SK-N-SH treated with all-trans-retinoic acid at 6 μM for 48 hours (cell line): ENCODE results near the gene DNAJC15.

Experiments used
- ATAC-seq: fragments of 200-7000 bp; cut with Tn5 transposase; 3 replicates; pipeline ENCODE4 v1.9.1; 2020; ENCODE audit warnings: mild to moderate bottlenecking, moderate library complexity
- ARNTL ChIP-seq: fragments of 450-650 bp; formaldehyde crosslinking; IDR thresholded peaks from 2 replicates; pipeline ENCODE4 v1.5.0; 2020; ENCODE audit warnings: low read depth, mild to moderate bottlenecking, moderate library complexity, borderline replicate concordance
- BACH2 ChIP-seq: fragments of 250-450 bp; sonication (Bioruptor Pico); IDR thresholded peaks from 2 replicates; pipeline ENCODE4 v1.9.0; 2021; ENCODE audit warnings: mild to moderate bottlenecking, borderline replicate concordance
- CSDC2 ChIP-seq: fragments of 250-450 bp; sonication (Bioruptor Pico); IDR thresholded peaks from 2 replicates; pipeline ENCODE4 v1.5.0; 2020; ENCODE audit warnings: mild to moderate bottlenecking, moderate library complexity
- ESRRG ChIP-seq: fragments of 250-450 bp; sonication (Bioruptor Pico); IDR thresholded peaks from 2 replicates; pipeline ENCODE4 v1.6.1; 2021; ENCODE audit warnings: mild to moderate bottlenecking
- GLIS3 ChIP-seq: fragments of 250-450 bp; sonication (Bioruptor Pico); IDR thresholded peaks from 2 replicates; pipeline ENCODE4 v1.5.0; 2020; ENCODE audit warnings: mild to moderate bottlenecking, moderate library complexity
- ISL1 ChIP-seq: fragments of 250-450 bp; sonication (Bioruptor Pico); IDR thresholded peaks from 2 replicates; pipeline ENCODE4 v2.1.2; 2022; ENCODE audit warnings: mild to moderate bottlenecking, moderate library complexity
- OSR1 ChIP-seq: fragments of 250-450 bp; sonication (Bioruptor Pico); IDR thresholded peaks from 2 replicates; pipeline ENCODE4 v1.8.0; 2022; ENCODE audit warnings: moderate library complexity, mild to moderate bottlenecking, inconsistent platforms
- PPARA ChIP-seq: fragments of 250-450 bp; sonication (Bioruptor Pico); IDR thresholded peaks from 2 replicates; pipeline ENCODE4 v1.5.0; 2020; ENCODE audit warnings: mild to moderate bottlenecking, borderline replicate concordance
- RARB ChIP-seq: fragments of 250-450 bp; sonication (Bioruptor Pico); IDR thresholded peaks from 2 replicates; pipeline ENCODE4 v1.8.0; 2021; ENCODE audit warnings: mild to moderate bottlenecking, moderate library complexity
- SNAI2 ChIP-seq: fragments of 250-450 bp; sonication (Bioruptor Pico); IDR thresholded peaks from 2 replicates; pipeline ENCODE4 v1.5.0; 2020; ENCODE audit warnings: mild to moderate bottlenecking, moderate library complexity
- TCF4 ChIP-seq: fragments of 250-450 bp; sonication (Bioruptor Pico); IDR thresholded peaks from 2 replicates; pipeline ENCODE4 v1.8.0; 2021; ENCODE audit warnings: mild to moderate bottlenecking, moderate library complexity, borderline replicate concordance
- TOX ChIP-seq: fragments of 250-450 bp; sonication (Bioruptor Pico); IDR thresholded peaks from 2 replicates; pipeline ENCODE4 v1.8.0; 2021; ENCODE audit warnings: mild to moderate bottlenecking, moderate library complexity, borderline replicate concordance
- ZC3H10 ChIP-seq: fragments of 250-450 bp; sonication (Bioruptor Pico); IDR thresholded peaks from 2 replicates; pipeline ENCODE4 v1.5.1; 2021; ENCODE audit warnings: mild to moderate bottlenecking, moderate library complexity
- ZFP3 ChIP-seq: fragments of 250-450 bp; sonication (Bioruptor Pico); IDR thresholded peaks from 2 replicates; pipeline ENCODE4 v1.5.0; 2020; ENCODE audit warnings: mild to moderate bottlenecking, moderate library complexity
- ZFP30 ChIP-seq: fragments of 450-650 bp; formaldehyde crosslinking; IDR thresholded peaks from 2 replicates; pipeline ENCODE4 v1.5.0; 2022; ENCODE audit warnings: mild to moderate bottlenecking, moderate library complexity
- ZNF565 ChIP-seq: fragments of 450-650 bp; formaldehyde crosslinking; conservative IDR thresholded peaks from 2 replicates; pipeline ENCODE4 v1.5.0; 2020; ENCODE audit warnings: low read depth, mild to moderate bottlenecking, moderate library complexity
- ZNF70 ChIP-seq: fragments of 450-650 bp; formaldehyde crosslinking; IDR thresholded peaks from 2 replicates; pipeline ENCODE4 v1.5.0; 2020; ENCODE audit warnings: mild to moderate bottlenecking, moderate library complexity
- ZNF8 ChIP-seq: fragments of 450-650 bp; formaldehyde crosslinking; IDR thresholded peaks from 2 replicates; pipeline ENCODE4 v1.5.0; 2020; ENCODE audit warnings: mild to moderate bottlenecking, moderate library complexity
- TF ChIP-seq, protein P1 (sequence below): fragments of 250-450 bp; sonication (Bioruptor Pico); IDR thresholded peaks from 2 replicates; pipeline ENCODE4 v1.8.0; 2021; ENCODE audit warnings: low read depth, mild to moderate bottlenecking, moderate library complexity, borderline replicate concordance
- TF ChIP-seq, protein P2 (sequence below): fragments of 250-450 bp; sonication (Bioruptor Pico); IDR thresholded peaks from 2 replicates; pipeline ENCODE4 v1.5.0; 2020; ENCODE audit warnings: mild to moderate bottlenecking, moderate library complexity
- TF ChIP-seq, protein P3 (sequence below): fragments of 250-450 bp; sonication (Bioruptor Pico); IDR thresholded peaks from 2 replicates; pipeline ENCODE4 v1.8.0; 2020; ENCODE audit warnings: mild to moderate bottlenecking, moderate library complexity, borderline replicate concordance

The DNAJC15 gene

DNA sequence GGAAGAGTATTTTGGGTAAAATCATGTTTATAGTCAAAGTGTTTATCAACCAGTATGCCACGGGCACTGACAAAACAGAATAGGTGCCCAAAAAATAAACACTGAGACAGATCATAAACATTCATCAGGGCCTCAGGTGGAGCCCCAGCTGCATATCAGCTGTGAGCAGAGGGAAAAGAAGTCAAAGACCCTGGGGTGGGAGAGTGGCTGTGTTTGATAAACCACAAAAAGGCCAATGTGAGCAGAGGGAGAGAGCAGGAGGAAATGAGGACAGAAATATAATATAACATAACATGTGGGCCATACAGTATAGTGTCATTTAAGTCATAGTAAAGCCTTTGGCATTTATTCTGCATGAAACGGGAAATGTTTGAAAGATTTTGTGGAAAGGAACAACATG is 21.4 kb upstream of the DNAJC15 start:
- TF ChIP-seq PPARA (CRISPR knock-in tag) (no peak), GLIS3 (CRISPR knock-in tag) (no peak), ZFP30 (CRISPR knock-in tag) (no peak), BACH2 (CRISPR knock-in tag) (no peak), TCF4 (CRISPR knock-in tag) (no peak), SNAI2 (CRISPR knock-in tag) (no peak), ARNTL (CRISPR knock-in tag) (no peak), TOX (CRISPR knock-in tag) (no peak), ZNF70 (no peak), RARB (CRISPR knock-in tag) (no peak), OSR1 (CRISPR knock-in tag) (no peak), CSDC2 (CRISPR knock-in tag) (no peak), ZC3H10 (CRISPR knock-in tag) (no peak), ISL1 (no peak)
- TF ChIP-seq, protein P1, sequence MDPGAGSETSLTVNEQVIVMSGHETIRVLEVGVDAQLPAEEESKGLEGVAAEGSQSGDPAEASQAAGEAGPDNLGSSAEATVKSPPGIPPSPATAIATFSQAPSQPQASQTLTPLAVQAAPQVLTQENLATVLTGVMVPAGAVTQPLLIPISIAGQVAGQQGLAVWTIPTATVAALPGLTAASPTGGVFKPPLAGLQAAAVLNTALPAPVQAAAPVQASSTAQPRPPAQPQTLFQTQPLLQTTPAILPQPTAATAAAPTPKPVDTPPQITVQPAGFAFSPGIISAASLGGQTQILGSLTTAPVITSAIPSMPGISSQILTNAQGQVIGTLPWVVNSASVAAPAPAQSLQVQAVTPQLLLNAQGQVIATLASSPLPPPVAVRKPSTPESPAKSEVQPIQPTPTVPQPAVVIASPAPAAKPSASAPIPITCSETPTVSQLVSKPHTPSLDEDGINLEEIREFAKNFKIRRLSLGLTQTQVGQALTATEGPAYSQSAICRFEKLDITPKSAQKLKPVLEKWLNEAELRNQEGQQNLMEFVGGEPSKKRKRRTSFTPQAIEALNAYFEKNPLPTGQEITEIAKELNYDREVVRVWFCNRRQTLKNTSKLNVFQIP (CRISPR knock-in tag) = no peak
- TF ChIP-seq, protein P2, sequence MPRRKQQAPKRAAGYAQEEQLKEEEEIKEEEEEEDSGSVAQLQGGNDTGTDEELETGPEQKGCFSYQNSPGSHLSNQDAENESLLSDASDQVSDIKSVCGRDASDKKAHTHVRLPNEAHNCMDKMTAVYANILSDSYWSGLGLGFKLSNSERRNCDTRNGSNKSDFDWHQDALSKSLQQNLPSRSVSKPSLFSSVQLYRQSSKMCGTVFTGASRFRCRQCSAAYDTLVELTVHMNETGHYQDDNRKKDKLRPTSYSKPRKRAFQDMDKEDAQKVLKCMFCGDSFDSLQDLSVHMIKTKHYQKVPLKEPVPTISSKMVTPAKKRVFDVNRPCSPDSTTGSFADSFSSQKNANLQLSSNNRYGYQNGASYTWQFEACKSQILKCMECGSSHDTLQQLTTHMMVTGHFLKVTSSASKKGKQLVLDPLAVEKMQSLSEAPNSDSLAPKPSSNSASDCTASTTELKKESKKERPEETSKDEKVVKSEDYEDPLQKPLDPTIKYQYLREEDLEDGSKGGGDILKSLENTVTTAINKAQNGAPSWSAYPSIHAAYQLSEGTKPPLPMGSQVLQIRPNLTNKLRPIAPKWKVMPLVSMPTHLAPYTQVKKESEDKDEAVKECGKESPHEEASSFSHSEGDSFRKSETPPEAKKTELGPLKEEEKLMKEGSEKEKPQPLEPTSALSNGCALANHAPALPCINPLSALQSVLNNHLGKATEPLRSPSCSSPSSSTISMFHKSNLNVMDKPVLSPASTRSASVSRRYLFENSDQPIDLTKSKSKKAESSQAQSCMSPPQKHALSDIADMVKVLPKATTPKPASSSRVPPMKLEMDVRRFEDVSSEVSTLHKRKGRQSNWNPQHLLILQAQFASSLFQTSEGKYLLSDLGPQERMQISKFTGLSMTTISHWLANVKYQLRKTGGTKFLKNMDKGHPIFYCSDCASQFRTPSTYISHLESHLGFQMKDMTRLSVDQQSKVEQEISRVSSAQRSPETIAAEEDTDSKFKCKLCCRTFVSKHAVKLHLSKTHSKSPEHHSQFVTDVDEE (CRISPR knock-in tag) = no peak
- TF ChIP-seq, protein P3, sequence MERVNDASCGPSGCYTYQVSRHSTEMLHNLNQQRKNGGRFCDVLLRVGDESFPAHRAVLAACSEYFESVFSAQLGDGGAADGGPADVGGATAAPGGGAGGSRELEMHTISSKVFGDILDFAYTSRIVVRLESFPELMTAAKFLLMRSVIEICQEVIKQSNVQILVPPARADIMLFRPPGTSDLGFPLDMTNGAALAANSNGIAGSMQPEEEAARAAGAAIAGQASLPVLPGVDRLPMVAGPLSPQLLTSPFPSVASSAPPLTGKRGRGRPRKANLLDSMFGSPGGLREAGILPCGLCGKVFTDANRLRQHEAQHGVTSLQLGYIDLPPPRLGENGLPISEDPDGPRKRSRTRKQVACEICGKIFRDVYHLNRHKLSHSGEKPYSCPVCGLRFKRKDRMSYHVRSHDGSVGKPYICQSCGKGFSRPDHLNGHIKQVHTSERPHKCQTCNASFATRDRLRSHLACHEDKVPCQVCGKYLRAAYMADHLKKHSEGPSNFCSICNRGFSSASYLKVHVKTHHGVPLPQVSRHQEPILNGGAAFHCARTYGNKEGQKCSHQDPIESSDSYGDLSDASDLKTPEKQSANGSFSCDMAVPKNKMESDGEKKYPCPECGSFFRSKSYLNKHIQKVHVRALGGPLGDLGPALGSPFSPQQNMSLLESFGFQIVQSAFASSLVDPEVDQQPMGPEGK (CRISPR knock-in tag) = no peak
- ATAC-seq = no peak

DNA sequence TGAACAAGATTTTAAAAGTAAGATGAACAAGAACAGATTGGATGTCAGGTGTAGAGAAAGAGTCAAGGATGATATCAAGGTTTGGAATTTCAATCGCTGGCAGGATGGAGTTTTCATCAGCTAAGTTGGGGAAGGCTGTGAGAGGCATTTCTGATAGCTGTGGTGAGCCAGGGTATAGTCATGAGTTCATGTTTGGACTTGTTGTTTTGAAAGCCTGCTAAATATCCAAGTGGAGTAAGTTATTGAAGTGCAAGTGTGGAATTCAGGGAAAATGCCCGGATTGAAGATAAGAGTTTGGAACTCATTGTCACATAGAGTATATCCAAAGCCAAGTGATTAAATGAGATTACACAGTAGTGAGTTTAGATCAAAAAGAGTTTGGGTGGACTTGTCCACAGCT is 20.4 kb upstream of the DNAJC15 start:
- TF ChIP-seq ZNF565 (CRISPR knock-in tag) = no peak
- no peak for TF ChIP-seq ZFP3
- TF ChIP-seq CSDC2 (CRISPR knock-in tag) = no peak
- TF ChIP-seq ZNF70 = no peak
- TF ChIP-seq ZC3H10 (CRISPR knock-in tag) = no peak
- TF ChIP-seq ISL1 = no peak
- TF ChIP-seq PPARA (CRISPR knock-in tag) = no peak
- TF ChIP-seq, protein P2 (CRISPR knock-in tag) = no peak
- no peak for TF ChIP-seq ZFP30 (CRISPR knock-in tag)
- TF ChIP-seq ARNTL (CRISPR knock-in tag) = no peak
- no peak for TF ChIP-seq TOX (CRISPR knock-in tag)
- TF ChIP-seq, protein P1 (CRISPR knock-in tag) = no peak
- no peak for TF ChIP-seq GLIS3 (CRISPR knock-in tag)
- no peak for TF ChIP-seq ZNF8
- TF ChIP-seq ESRRG = no peak
- TF ChIP-seq, protein P3 (CRISPR knock-in tag) = no peak
- TF ChIP-seq RARB (CRISPR knock-in tag) = no peak
- TF ChIP-seq, all 23 proteins: peak for 0
- no peak for ATAC-seq
